Islet precursor cell (in vitro differentiated cells): Measurements from ENCODE around the gene CASP7.

Experiments used
- DNase-seq: peaks from one replicate; pipeline ENCODE4 v3.0.0-alpha.2; 2018

The CASP7 gene

GRCh38 chr10:113712755-113713639 is 33.3 kb downstream of the CASP7 start:
- DNase-seq = peak; percentile 56

GRCh38 chr10:113713640-113713982 is 33.9 kb downstream of the CASP7 start:
- no peak for DNase-seq

GRCh38 chr10:113716109-113716910 is 36.6 kb downstream of the CASP7 start:
- DNase-seq = no peak

- peak; percentile 30 for DNase-seq
Measured at GRCh38 chr10:113718969-113719822, 39.5 kb downstream of the CASP7 start.

DNA sequence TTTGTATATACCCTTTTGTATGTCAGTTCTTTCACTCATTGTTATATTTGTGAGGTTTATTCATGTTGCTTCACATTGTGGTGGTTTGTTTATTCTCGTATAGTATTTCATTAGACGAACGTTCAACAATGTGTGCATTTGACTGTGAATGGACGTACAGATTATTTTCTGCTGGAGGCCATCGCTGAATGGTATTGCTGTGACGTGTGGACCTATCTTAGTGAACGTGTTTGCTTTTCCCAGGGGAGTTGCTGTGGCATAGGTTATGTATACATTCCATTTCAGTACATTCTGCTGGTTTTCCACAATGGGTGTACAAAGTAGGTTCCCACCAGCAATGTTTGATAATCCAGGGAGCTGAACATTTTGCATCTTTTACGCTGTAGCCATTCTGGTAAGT is 40.7 kb downstream of the CASP7 start:
- DNase-seq = peak; percentile 19

DNA sequence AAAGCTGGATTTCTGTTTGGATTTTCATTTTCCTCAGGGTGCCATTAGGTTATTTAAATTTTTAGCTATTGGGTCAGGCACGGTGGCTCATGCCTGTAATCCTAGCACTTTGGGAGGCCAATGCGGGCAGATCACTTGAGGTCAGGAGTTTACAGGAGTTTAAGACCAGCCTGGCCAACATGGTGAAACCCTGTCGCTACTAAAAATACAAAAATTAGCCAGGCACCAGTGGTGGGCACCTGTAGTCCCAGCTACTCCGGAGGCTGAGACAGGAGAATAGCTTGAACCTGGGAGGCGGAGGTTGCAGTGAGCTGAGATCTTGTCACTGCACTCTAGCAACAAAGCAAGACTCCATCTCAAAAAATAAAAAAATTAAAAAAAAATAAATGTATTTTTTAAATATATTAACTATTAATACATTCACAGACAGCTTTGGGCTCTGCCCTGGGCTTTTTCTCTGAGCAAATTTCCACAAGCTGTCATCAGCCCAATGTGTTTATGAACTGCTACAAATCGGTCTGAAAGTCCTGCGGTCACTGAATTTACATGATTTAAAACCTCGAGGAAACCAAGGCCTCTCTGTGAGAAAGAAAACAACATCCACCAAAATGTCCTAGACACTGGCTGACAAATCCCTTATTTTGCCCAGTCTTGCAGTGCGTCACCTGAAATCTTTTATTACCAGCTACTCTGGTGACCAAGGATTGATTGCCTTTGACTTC is 52.6 kb downstream of the CASP7 start:
- DNase-seq = no peak

DNA sequence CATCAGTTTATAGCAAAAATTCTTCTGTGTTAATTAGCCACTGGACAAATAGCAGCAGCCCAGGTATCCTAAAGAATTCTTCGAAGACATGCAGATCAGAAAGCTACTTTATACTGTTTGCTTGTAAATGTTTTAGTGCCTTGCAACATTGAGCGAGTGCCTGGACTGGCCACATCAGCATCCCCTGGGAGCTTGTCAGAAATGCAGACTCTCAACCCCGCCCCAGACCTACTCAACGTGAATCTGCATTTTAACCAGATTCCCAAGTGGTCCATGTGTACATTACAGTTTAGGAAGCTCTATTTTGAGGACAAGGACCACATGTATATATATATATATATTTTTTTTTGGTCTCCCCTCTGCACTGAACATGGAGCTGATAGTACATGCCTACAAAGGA is 53.3 kb downstream of the CASP7 start:
- DNase-seq = no peak

DNA sequence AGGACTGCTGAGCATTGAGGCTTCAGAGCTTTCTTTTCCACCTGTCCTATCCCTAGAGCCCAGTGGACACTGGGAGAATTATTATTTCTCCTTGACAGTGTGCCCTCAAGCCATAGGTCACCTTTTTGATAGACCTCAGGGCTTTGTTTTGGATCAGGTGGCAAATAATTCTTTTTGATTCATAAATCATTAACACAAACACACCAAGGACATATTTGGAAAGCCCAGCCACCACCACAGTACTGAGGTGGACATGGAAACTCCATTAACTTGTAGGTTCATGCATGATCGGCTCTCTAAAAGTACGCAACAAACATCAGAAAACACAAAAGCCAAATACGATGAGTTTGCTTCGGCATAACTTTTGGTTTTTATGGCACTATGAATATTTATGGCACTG is 53.9 kb downstream of the CASP7 start:
- DNase-seq = no peak

- DNase-seq = no peak
Measured at GRCh38 chr10:113735913-113736312, 56.2 kb downstream of the CASP7 start.

- DNase-seq = no peak
Measured at GRCh38 chr10:113736576-113736975, 56.9 kb downstream of the CASP7 start.

- no peak for DNase-seq
Measured at GRCh38 chr10:113739031-113739430, 59.3 kb downstream of the CASP7 start.

DNA sequence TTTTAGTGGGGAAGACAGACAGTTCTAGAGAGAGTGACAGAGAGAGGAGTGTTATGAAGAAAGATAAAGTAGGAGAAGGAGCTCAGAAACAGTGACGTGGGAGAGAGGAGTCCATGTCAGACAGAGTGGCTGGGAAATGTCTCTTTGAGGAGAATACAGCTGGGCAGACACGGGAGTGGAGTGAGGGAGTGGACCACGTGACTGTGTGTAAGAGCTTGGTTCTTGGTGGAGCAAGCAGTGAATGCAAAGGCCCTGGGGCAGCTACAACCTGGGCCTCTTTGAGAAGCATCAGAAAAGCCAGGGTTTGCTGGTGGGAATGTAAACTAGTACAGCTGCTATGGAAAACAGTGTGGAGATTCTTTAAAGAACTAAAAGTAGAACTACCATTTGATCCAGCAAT is 59.9 kb downstream of the CASP7 start:
- DNase-seq = no peak

- DNase-seq = no peak
Measured at GRCh38 chr10:113740850-113741249, 61.1 kb downstream of the CASP7 start.

DNA sequence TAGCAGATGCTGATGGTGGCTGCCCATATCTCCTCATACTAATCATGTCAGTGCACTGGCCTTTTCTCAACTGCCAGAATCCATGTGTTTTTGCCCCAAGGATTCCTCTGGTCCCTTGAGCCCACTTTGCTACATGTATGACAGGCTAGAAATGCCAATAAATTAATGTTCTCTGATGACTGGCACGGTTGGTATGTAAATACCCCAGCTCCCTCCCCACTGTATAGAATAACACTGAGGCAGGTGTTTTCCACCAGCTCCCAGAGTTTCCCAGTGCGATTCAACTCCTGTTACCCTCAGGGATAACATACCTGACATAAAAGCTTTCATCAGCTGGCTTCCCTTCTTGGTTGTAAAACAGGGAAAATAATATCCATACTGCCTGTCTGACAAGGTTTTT is 62.8 kb downstream of the CASP7 start:
- no peak for DNase-seq

- no peak for DNase-seq
Measured at GRCh38 chr10:113743594-113743993, 63.9 kb downstream of the CASP7 start.

DNA sequence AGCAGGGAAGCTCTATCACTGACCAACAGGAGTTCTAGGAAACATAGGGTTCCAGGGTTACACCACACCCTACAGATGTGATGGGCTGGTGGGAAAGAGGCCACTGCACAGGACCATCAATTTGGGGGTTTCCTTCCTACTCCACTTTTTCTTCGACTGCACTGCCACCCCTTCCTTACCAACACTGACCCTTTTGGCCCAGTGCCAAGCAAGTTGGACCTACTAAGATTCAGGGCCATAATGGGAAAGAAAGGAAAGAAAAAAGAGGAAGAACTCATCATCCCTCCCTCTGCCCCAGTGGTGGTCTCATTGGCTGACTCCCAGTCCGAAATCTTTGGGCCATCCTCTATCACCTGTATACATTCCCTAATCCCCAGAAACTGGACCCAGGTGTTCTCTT is 65.7 kb downstream of the CASP7 start:
- DNase-seq = no peak

- DNase-seq = peak; percentile 55
Measured at GRCh38 chr10:113746217-113746957, 66.7 kb downstream of the CASP7 start.

DNA sequence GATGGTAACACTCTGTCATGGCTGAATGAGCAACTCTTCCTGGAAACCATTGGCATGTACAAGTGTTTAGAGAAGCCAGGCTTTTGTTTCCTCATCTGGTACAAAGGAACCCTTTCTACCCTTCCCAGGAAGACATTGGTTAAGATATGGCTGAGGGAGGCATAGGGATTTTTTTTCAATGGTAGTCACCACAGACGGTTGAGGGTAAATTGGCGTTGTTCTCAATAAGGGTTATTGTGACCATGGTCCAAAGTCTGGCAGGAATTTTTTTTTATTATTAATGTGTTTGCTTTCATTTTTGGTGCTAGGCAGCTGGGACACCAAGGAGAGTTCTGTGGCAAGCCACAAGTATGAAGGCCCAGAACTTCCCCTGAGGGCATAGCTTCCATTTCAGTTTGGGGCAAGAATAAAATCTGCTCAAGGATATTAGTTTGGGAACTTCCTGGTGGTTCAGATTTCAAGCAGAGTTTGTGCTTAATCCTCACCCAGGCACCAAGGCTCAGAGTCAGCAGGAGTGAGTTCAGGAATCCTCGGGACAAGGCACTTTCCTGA is 71.5 kb downstream of the CASP7 start, which contains the start of gene PLEKHS1:
TSS of gene PLEKHS1 (plus strand) at position 502 of the 552 bp plus-strand sequence. CDS start 3,596 bp downstream, outside the sequence.
- no peak for DNase-seq

DNA sequence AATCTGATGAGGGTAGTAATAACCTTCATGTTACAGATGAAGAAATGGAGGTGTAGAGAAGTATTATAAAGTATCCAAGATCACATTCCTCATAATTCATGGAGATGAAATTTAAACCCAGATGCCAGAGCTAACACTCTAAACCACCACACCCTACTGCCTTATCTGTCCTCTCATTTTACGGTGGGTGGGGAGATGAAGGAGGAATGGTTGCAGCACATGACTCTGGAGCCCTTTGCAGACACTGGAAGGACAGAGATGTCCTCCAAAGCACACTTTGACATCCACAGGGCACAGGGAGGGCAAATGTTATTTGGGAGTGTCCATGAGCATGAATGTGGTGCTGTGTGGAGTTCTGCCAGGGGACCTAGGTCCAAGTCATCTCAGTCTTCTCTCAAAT is 72.8 kb downstream of the CASP7 start:
- no peak for DNase-seq

DNA sequence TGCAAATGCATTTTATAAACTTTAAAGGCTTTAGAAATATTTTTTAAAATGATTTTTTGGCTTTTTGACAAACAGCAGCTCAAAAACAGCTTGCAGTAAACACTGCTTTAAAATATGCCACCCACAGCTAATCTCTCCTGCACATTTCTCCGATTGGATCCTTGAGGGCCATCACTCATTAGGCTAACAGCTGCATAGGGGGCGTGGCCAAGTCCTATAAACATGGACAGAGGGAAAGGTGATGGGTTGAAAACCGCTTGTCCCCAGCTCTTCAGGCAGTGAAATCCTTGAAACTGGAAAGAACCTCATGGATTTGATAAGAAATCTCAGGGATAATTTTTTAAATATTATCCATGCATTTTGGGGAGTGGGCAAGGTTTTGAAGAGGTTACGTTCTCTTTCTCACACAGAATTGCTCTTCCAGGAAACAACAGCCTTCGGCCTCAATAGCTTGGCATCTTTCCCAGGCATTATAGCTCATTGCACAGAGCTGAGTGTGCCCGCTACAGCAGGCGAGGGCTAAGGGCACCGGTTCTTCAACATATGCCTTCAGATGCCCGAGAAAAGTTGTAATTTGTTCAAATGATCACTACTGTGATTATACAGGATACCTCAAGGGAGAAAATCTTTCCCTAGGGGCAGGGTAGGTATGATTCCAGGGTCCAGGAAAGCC is 73.4 kb downstream of the CASP7 start:
- DNase-seq = no peak

DNA sequence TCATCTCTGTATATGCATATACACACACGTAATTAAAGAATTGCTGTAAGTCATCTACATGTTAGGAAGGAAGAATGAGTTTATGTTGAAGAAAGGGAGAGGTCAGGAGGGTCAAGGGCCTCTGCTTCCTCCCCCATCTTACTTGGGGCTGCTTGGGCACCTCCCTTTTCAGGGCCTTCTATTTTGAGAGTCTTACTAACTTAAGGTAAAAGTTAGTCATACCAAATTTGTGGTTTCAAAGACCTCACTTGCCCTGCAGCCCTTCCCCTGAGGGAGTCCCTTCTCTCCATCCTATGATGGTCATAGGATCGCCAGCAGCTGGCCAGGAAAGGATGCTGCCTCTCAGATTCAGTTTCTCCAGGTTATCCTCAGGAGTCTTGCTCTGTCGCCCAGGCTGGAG is 74.4 kb downstream of the CASP7 start:
- no peak for DNase-seq
